CD14-positive monocyte (primary cell): Measurements from ENCODE around the gene ERMN. TPM values are rescaled to one million over a fixed set of nuclear protein-coding genes. Genes with fewer than 3 reads are reported as not detected.

Experiments
- DNase-seq, 3 donors: peaks; one replicate each; pipeline ENCODE4 v3.0.0-alpha.2; 2011 to 2022
- H2AFZ ChIP-seq: 2 replicates; pipeline ENCODE4 v1.6.0; 2012; ENCODE audit warnings: mild to moderate bottlenecking, low read depth, low read length, inconsistent platforms; ENCODE audit not compliant: insufficient read depth, poor library complexity, severe bottlenecking
- H3K27ac ChIP-seq, 2 donors: 1 replicate in 1 of 2; 2 replicates in 1 of 2; pipeline ENCODE4 v1.5.1; 2012 to 2013; ENCODE audit warnings: low read length in 2 of 2, control low read depth in 1 of 2, inconsistent platforms in 1 of 2, low read depth in 1 of 2, mild to moderate bottlenecking in 1 of 2
- H3K27me3 ChIP-seq, 2 donors: one replicate each; pipeline versions ENCODE4 v1.6.0 to v1.6.1; 2011 to 2013; ENCODE audit warnings: low read length in 2 of 2; ENCODE audit not compliant: control insufficient read depth in 2 of 2, insufficient read depth in 2 of 2
- H3K36me3 ChIP-seq, 2 donors: replicated peaks in 1 of 2; 1 replicate in 1 of 2; 2 replicates in 1 of 2; pipeline versions ENCODE4 v1.5.1 to v1.6.1; 2012 to 2013; ENCODE audit warnings: low read length in 2 of 2, control low read depth in 1 of 2, inconsistent platforms in 1 of 2, mild to moderate bottlenecking in 1 of 2; ENCODE audit not compliant: insufficient read depth in 2 of 2, control insufficient read depth in 1 of 2
- H3K4me1 ChIP-seq, 2 donors: 1 replicate in 1 of 2; 2 replicates in 1 of 2; pipeline versions ENCODE4 v1.5.1 to v1.6.1; 2012 to 2013; ENCODE audit warnings: low read length in 2 of 2, control low read depth in 1 of 2, inconsistent platforms in 1 of 2, mild to moderate bottlenecking in 1 of 2, moderate library complexity in 1 of 2; ENCODE audit not compliant: insufficient read depth in 2 of 2, control insufficient read depth in 1 of 2
- H3K4me2 ChIP-seq: replicated peaks from 2 replicates; pipeline ENCODE3; 2012; ENCODE audit warnings: low read length, moderate library complexity, mild to moderate bottlenecking; ENCODE audit not compliant: poor library complexity, severe bottlenecking; ENCODE audit errors: extremely low read depth
- H3K4me3 ChIP-seq, 3 experiments: fragments of 200-600 bp in 1 of 3; sonication (generic) in 1 of 3; replicated peaks in 1 of 3; 1 replicate in 2 of 3; 2 replicates in 1 of 3; pipeline ENCODE4 v1.5.1; 2011 to 2013; ENCODE audit warnings: low read length in 3 of 3, mild to moderate bottlenecking in 3 of 3, control low read depth in 2 of 3, low read depth in 2 of 3, inconsistent platforms in 1 of 3, moderate library complexity in 1 of 3
- H3K79me2 ChIP-seq: 2 replicates; pipeline ENCODE4 v1.6.0; 2012; ENCODE audit warnings: mild to moderate bottlenecking, control low read depth, inconsistent platforms, low read length, moderate library complexity; ENCODE audit not compliant: insufficient read depth
- H3K9ac ChIP-seq: 2 replicates; pipeline ENCODE4 v1.6.0; 2017; ENCODE audit warnings: low read length, mild to moderate bottlenecking; ENCODE audit not compliant: insufficient read depth, poor library complexity, severe bottlenecking
- H3K9me3 ChIP-seq, 2 donors: replicated peaks in 1 of 2; 1 replicate in 1 of 2; 2 replicates in 1 of 2; pipeline versions ENCODE4 v1.5.1 to v1.6.1; 2012 to 2013; ENCODE audit warnings: low read length in 2 of 2, control low read depth in 1 of 2; ENCODE audit not compliant: control insufficient read depth in 1 of 2, insufficient read depth in 1 of 2
- H4K20me1 ChIP-seq: 2 replicates; pipeline ENCODE4 v1.6.0; 2012; ENCODE audit warnings: mild to moderate bottlenecking, low read length, control low read depth, moderate library complexity; ENCODE audit not compliant: insufficient read depth
- H3K27ac Mint-ChIP-seq, 7 donors: one replicate each; pipeline ENCODE4 v1.8.0; 2020; ENCODE audit warnings: mild to moderate bottlenecking in 7 of 7, mixed read lengths in 7 of 7, moderate library complexity in 6 of 7, inconsistent platforms in 2 of 7
- H3K27me3 Mint-ChIP-seq, 3 donors: one replicate each; pipeline ENCODE4 v1.8.0; 2021 to 2022; ENCODE audit warnings: low read depth in 3 of 3, mild to moderate bottlenecking in 3 of 3, mixed read lengths in 3 of 3, moderate library complexity in 3 of 3, inconsistent platforms in 1 of 3
- H3K36me3 Mint-ChIP-seq, 2 donors: one replicate each; pipeline ENCODE4 v1.8.0; 2020; ENCODE audit warnings: mixed read lengths in 2 of 2, inconsistent platforms in 1 of 2, mild to moderate bottlenecking in 1 of 2
- H3K4me1 Mint-ChIP-seq: one replicate; pipeline ENCODE4 v1.8.0; 2020; ENCODE audit warnings: mild to moderate bottlenecking, mixed read lengths
- H3K4me3 Mint-ChIP-seq, 2 donors: one replicate each; pipeline ENCODE4 v1.8.0; 2020; ENCODE audit warnings: mild to moderate bottlenecking in 2 of 2, mixed read lengths in 2 of 2, moderate library complexity in 1 of 2
- H3K9me3 Mint-ChIP-seq, 7 donors: one replicate each; pipeline ENCODE4 v1.8.0; 2020 to 2022; ENCODE audit warnings: mixed read lengths in 7 of 7, mild to moderate bottlenecking in 6 of 7, moderate library complexity in 6 of 7, inconsistent platforms in 2 of 7
- WGBS: methylation state at CpG from one replicate; pipeline ENCODE4 v1.1.5; 2013; ENCODE audit warnings: missing lambda C conversion rate; ENCODE audit not compliant: insufficient coverage; 5-methylcytosine and 5-hydroxymethylcytosine counted together
- intact Hi-C, 2 donors: fragments of 100-400 bp; cut with micrococcal nuclease; formaldehyde crosslinking; loops; one replicate each; pipeline versions ENCODE4 v1.15.0 to v1.15.1; 2023
- polyA plus RNA-seq, 3 donors: library from polyadenylated mRNA; depleted of rRNA in 1 of 3; unstranded in 2 of 3; stranded (reverse) in 1 of 3; fragments of 300-500 nt in 2 of 3; fragments of >200 nt in 1 of 3; fragmentation: Illumina TruSeq in 2 of 3; gene quantifications; 1 replicate in 2 of 3; 2 replicates in 1 of 3; pipeline ENCODE4 v1.2.3, GENCODE V29; 2012 to 2021
- TF ChIP-seq, protein P1 (sequence below): fragments of 200-600 bp; IDR thresholded peaks from one replicate; pipeline ENCODE4 v1.8.0; 2022; ENCODE audit warnings: antibody characterized with exemption, mild to moderate bottlenecking

Gene ERMN
- polyA plus RNA-seq, 3 donors, result 0.19 to 3.9 TPM; not detected in 1

DNA sequence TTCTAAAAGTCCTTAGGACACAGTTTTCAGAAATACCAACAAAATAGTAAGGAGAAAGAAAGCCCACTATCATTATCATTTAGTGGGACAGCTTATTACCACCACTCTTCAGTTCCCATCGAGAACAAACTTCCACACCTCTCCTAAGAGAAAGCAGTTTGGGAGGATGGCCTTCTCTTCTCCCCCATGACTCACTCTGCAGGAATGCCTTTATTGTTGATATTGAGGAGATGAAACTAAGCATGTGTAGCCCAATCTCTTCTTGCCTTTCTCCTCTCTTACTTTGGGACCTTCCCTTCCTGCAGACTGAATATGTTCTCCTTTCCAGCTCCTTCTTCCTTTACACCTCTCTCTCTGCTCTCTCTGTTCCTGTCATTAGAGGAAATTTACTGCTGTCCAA, 30.0 kb upstream of the ERMN start:
- Histone ChIP-seq H3K36me3 (no peaks in the 10 kb centered on the region), H3K27me3 (no peaks in the 10 kb centered on the region), H3K79me2 (no peaks in the 10 kb centered on the region), H3K4me1 (no peaks in the 10 kb centered on the region), H3K27ac (no peak overlapping the region), H3K4me2 (no peak overlapping the region), H4K20me1 (no peaks in the 10 kb centered on the region), H3K9ac (no peak overlapping the region), H2AFZ (no peak overlapping the region), H3K4me3 (no peak overlapping the region), H3K9me3 (peaks cover 0 to under 1% of the 10 kb centered on the region in 2 donors)
- Mint-ChIP-seq H3K9me3 (peaks cover 0 to 4% (median 3%) of the 10 kb centered on the region in 7 donors), H3K27ac (no peak overlapping the region), H3K27me3 (no peaks in the 10 kb centered on the region), H3K36me3 (no peaks in the 10 kb centered on the region), H3K4me3 (no peak overlapping the region), H3K4me1 (no peaks in the 10 kb centered on the region)
- TF ChIP-seq, protein P1, sequence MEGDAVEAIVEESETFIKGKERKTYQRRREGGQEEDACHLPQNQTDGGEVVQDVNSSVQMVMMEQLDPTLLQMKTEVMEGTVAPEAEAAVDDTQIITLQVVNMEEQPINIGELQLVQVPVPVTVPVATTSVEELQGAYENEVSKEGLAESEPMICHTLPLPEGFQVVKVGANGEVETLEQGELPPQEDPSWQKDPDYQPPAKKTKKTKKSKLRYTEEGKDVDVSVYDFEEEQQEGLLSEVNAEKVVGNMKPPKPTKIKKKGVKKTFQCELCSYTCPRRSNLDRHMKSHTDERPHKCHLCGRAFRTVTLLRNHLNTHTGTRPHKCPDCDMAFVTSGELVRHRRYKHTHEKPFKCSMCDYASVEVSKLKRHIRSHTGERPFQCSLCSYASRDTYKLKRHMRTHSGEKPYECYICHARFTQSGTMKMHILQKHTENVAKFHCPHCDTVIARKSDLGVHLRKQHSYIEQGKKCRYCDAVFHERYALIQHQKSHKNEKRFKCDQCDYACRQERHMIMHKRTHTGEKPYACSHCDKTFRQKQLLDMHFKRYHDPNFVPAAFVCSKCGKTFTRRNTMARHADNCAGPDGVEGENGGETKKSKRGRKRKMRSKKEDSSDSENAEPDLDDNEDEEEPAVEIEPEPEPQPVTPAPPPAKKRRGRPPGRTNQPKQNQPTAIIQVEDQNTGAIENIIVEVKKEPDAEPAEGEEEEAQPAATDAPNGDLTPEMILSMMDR, result no peak
- no peak for DNase-seq
- no CpG with 5 or more reads among the region's 1 CpG for WGBS
- intact Hi-C loops, result no loop called here

DNA sequence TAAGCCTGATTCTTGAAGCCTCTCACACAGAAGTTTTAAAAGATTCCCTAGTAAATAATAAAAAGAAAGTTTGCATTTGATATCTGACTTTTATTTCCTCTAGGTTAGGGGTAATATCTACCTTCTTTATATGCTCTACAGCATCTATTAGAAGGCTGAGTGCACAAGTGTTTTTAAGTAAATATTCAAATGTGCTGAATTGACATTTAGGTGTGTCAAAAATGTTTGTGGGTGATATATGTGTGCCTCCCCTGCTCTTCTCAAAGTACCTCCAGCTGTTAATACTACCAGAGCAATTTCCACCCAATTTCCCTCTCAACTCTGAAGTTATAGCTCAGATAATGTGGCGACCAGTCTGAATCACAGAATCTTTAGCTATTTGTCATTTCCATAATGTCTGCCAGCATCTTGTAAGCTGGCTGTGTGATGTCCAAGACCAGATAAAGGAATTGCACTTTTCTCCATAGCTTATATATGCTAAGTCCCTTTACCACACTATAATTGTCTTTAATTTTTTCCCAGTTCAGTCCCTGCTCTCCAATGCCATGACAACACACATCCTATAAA, 24.4 kb upstream of the ERMN start:
- Histone ChIP-seq H2AFZ (no peak overlapping the region), H3K27me3 (no peaks in the 10 kb centered on the region), H3K4me1 (no peaks in the 10 kb centered on the region), H3K9ac (no peak overlapping the region), H3K36me3 (no peaks in the 10 kb centered on the region), H3K9me3 (peaks cover 2 to 9% of the 10 kb centered on the region in 2 donors), H3K27ac (no peak overlapping the region), H3K79me2 (no peaks in the 10 kb centered on the region), H4K20me1 (no peaks in the 10 kb centered on the region), H3K4me3 (no peak overlapping the region), H3K4me2 (no peak overlapping the region)
- intact Hi-C loops, result no loop called here
- Mint-ChIP-seq H3K9me3 (peaks cover 5 to 13% (median 10%) of the 10 kb centered on the region in 7 donors), H3K4me1 (no peaks in the 10 kb centered on the region), H3K27me3 (peaks cover 0 to 2% (median 0%) of the 10 kb centered on the region in 3 donors), H3K36me3 (peaks cover 1 to 4% of the 10 kb centered on the region in 2 donors), H3K4me3 (no peak overlapping the region), H3K27ac (no peak overlapping the region)
- TF ChIP-seq, protein P1, result no peak
- DNase-seq, result no peak
- WGBS, result 100% methylated on average over 1 of the region's 1 CpG
